Measurements from ENCODE around the gene OPN4.

- no peak for TF ChIP-seq POLR2AphosphoS5 (IDR thresholded peaks at IDR 0.05)
- TF ChIP-seq CTCF (IDR thresholded peaks at IDR 0.05 in 8 of 11, conservative IDR thresholded peaks at IDR 0.05 in 3 of 11): no peak
- no peak for TF ChIP-seq POLR2A (IDR thresholded peaks at IDR 0.05)
These were observed 4.4 kb downstream of the OPN4 start for GRCh38 chr10:86658751-86659150.
